Ishikawa (cell line): Measurements from ENCODE around the gene PRICKLE1.

Experiments
- CEBPB ChIP-seq: IDR thresholded peaks from 2 replicates; pipeline ENCODE4 v1.6.1; 2012
- CREB1 ChIP-seq: IDR thresholded peaks from 2 replicates; pipeline ENCODE4 v1.6.1; 2012; ENCODE audit warnings: low read depth
- EGR1 ChIP-seq: IDR thresholded peaks from 2 replicates; pipeline ENCODE4 v1.6.1; 2012
- EP300 ChIP-seq: IDR thresholded peaks from 2 replicates; pipeline ENCODE4 v1.6.1; 2012; ENCODE audit warnings: borderline replicate concordance
- FOXM1 ChIP-seq: IDR thresholded peaks from 2 replicates; pipeline ENCODE4 v1.6.1; 2012; ENCODE audit warnings: low read depth, borderline replicate concordance
- MAX ChIP-seq: IDR thresholded peaks from 2 replicates; pipeline ENCODE4 v1.6.1; 2012
- NFIC ChIP-seq: IDR thresholded peaks from 2 replicates; pipeline ENCODE4 v1.6.1; 2012
- RAD21 ChIP-seq: IDR thresholded peaks from 2 replicates; pipeline ENCODE4 v1.6.1; 2012; ENCODE audit warnings: low read depth
- REST ChIP-seq: IDR thresholded peaks from 2 replicates; pipeline ENCODE4 v1.6.1; 2012; ENCODE audit warnings: low read depth, mild to moderate bottlenecking
- TAF1 ChIP-seq: IDR thresholded peaks from 2 replicates; pipeline ENCODE4 v1.6.1; 2012; ENCODE audit warnings: low read depth, mild to moderate bottlenecking
- TCF12 ChIP-seq: IDR thresholded peaks from 2 replicates; pipeline ENCODE4 v1.6.1; 2012; ENCODE audit warnings: low read depth
- TEAD4 ChIP-seq: IDR thresholded peaks from 2 replicates; pipeline ENCODE4 v1.6.1; 2012
- USF1 ChIP-seq: IDR thresholded peaks from 2 replicates; pipeline ENCODE4 v1.6.1; 2012
- YY1 ChIP-seq: IDR thresholded peaks from 2 replicates; pipeline ENCODE4 v1.6.1; 2012; ENCODE audit warnings: low read depth
- ZBTB7A ChIP-seq: IDR thresholded peaks from 2 replicates; pipeline ENCODE4 v1.6.1; 2012; ENCODE audit warnings: low read depth

Gene PRICKLE1

GRCh38 chr12:42444192-42444943 lies 145.2 kb downstream of the PRICKLE1 start:
- no peak for TF ChIP-seq YY1
- TF ChIP-seq ZBTB7A = no peak
- TF ChIP-seq CREB1 = no peak
- no peak for TF ChIP-seq NFIC
- TF ChIP-seq EGR1 = no peak
- no peak for TF ChIP-seq TEAD4
- TF ChIP-seq FOXM1 = no peak
- no peak for TF ChIP-seq TCF12
- no peak for TF ChIP-seq RAD21
- no peak for TF ChIP-seq MAX
- TF ChIP-seq TAF1 = no peak

- no peak for TF ChIP-seq CEBPB
- no peak for TF ChIP-seq TEAD4
- TF ChIP-seq TCF12 = no peak
- TF ChIP-seq YY1 = no peak
Observed at GRCh38 chr12:42442888-42443287, 146.7 kb downstream of the PRICKLE1 start.

GRCh38 chr12:42442311-42442759 lies 147.2 kb downstream of the PRICKLE1 start:
- TF ChIP-seq TCF12 (no peak), CREB1 (no peak), ZBTB7A (no peak), REST (no peak), NFIC (no peak)

- TF ChIP-seq EGR1 (no peak), CEBPB (no peak), NFIC (no peak), MAX (no peak), CREB1 (no peak), EP300 (no peak), REST (no peak), RAD21 (no peak), TEAD4 (no peak)
Observed at GRCh38 chr12:42440608-42441007, 148.9 kb downstream of the PRICKLE1 start.

- no peak for TF ChIP-seq FOXM1
- no peak for TF ChIP-seq YY1
- TF ChIP-seq MAX = no peak
- no peak for TF ChIP-seq EP300
- TF ChIP-seq TEAD4 = no peak
- TF ChIP-seq TAF1 = no peak
- no peak for TF ChIP-seq EGR1
- TF ChIP-seq CEBPB = no peak
- TF ChIP-seq USF1 = no peak
- TF ChIP-seq REST = no peak
- no peak for TF ChIP-seq CREB1
- TF ChIP-seq RAD21 = no peak
- no peak for TF ChIP-seq TCF12
- TF ChIP-seq ZBTB7A = no peak
- TF ChIP-seq NFIC = no peak
Observed at GRCh38 chr12:42432517-42433140, 156.9 kb downstream of the PRICKLE1 start.
